Hepatocyte (in vitro differentiated cells): ENCODE data around the gene HNRNPCL1. TPM values are rescaled to one million over a fixed set of nuclear protein-coding genes. Genes with fewer than 3 reads are reported as not detected.
"Not testable (repeated sequence)": the region's sequence is repeated elsewhere in the genome, so short reads cannot be mapped to it uniquely, and the experiment has no call there.

ENCODE experiments used
- DNase-seq: peaks from one replicate; pipeline ENCODE4 v3.0.0-alpha.2; 2016; ENCODE audit warnings: low spot score
- H2AFZ ChIP-seq: fragments of 200-600 bp; sonication (generic); 2 replicates; pipeline ENCODE4 v1.6.0; 2016; ENCODE audit warnings: antibody characterized with exemption, mild to moderate bottlenecking
- H3K27ac ChIP-seq: fragments of 200-600 bp; sonication (generic); 2 replicates; pipeline ENCODE4 v1.5.1; 2016; ENCODE audit warnings: mild to moderate bottlenecking
- H3K27me3 ChIP-seq: fragments of 200-600 bp; sonication (generic); 2 replicates; pipeline ENCODE4 v1.6.1; 2016
- H3K36me3 ChIP-seq: fragments of 200-600 bp; sonication (generic); replicated peaks from 2 replicates; pipeline ENCODE4 v1.5.1; 2016; ENCODE audit warnings: low read depth; ENCODE audit not compliant: insufficient read depth
- H3K4me1 ChIP-seq: fragments of 200-600 bp; sonication (generic); 2 replicates; pipeline ENCODE4 v1.5.1; 2016; ENCODE audit warnings: mild to moderate bottlenecking, moderate library complexity; ENCODE audit not compliant: insufficient read depth
- H3K4me2 ChIP-seq: fragments of 200-600 bp; sonication (generic); 2 replicates; pipeline ENCODE4 v1.6.0; 2016
- H3K4me3 ChIP-seq: fragments of 200-600 bp; sonication (generic); 2 replicates; pipeline ENCODE4 v1.5.1; 2016; ENCODE audit warnings: mild to moderate bottlenecking
- H3K79me2 ChIP-seq: fragments of 200-600 bp; sonication (generic); 2 replicates; pipeline ENCODE4 v1.6.0; 2017; ENCODE audit warnings: mild to moderate bottlenecking
- H3K9me2 ChIP-seq: fragments of 200-600 bp; sonication (generic); replicated peaks from 2 replicates; pipeline ENCODE4 v1.6.0; 2017; ENCODE audit warnings: mild to moderate bottlenecking; ENCODE audit not compliant: insufficient read depth
- H3K9me3 ChIP-seq: fragments of 200-600 bp; sonication (generic); 2 replicates; pipeline ENCODE4 v1.5.1; 2016; ENCODE audit warnings: low read depth, mild to moderate bottlenecking
- H4K20me1 ChIP-seq: fragments of 200-600 bp; sonication (generic); 2 replicates; pipeline ENCODE4 v1.6.0; 2016; ENCODE audit warnings: mild to moderate bottlenecking; ENCODE audit not compliant: insufficient read depth, poor library complexity, severe bottlenecking
- WGBS: methylation state at CpG from one replicate; pipeline ENCODE4 v1.1.6; 2016; ENCODE audit warnings: low lambda C conversion rate; ENCODE audit errors: missing lambda C conversion rate; 5-methylcytosine and 5-hydroxymethylcytosine counted together
- polyA plus RNA-seq: library from polyadenylated mRNA; unstranded; fragments of >200 nt; fragmentation: Nextera tagmentation; extraction: Ambion mirVana; gene quantifications from 2 replicates; pipeline ENCODE4 v1.2.1, GENCODE V29; 2016
- total RNA-seq: library from RNA; depleted of rRNA; stranded (reverse); fragments of >200 nt; gene quantifications from 2 replicates; pipeline ENCODE4 v1.2.3, GENCODE V29; 2014

HNRNPCL1 gene
- total RNA-seq (not detected in 2 replicates), polyA plus RNA-seq (not detected in 2 replicates)

DNA sequence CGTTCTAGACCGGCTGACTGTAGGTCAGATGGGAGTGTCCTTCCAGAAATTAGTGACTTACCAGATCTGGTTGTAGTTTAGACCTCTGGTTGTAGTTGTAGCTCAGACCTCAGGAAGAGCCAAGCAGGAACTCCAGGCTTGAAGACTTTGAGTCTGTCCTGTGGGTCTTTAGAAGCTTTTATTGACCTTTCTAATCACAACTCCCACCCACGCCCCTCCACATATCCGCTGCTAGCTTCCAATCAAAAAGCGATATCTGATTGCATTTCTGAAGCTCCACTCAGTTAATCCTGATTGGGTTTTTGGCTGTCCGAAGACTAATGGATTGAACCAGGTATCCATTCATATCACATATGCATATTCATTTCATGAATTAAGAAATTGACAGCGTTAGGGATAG lies at the start of gene HNRNPCL1:
TSS of gene HNRNPCL1 (minus strand) at position 101 of the 400 bp plus-strand sequence. CDS start 431 bp downstream, outside the sequence.
- not testable (repeated sequence) for H3K4me1 ChIP-seq, H3K27me3 ChIP-seq, H3K27ac ChIP-seq, H3K4me3 ChIP-seq, H3K36me3 ChIP-seq, H3K79me2 ChIP-seq, H3K4me2 ChIP-seq, DNase-seq, H3K9me3 ChIP-seq, H4K20me1 ChIP-seq, H3K9me2 ChIP-seq, H2AFZ ChIP-seq
- 75% methylated on average over 7 of the region's 7 CpGs for WGBS

DNA sequence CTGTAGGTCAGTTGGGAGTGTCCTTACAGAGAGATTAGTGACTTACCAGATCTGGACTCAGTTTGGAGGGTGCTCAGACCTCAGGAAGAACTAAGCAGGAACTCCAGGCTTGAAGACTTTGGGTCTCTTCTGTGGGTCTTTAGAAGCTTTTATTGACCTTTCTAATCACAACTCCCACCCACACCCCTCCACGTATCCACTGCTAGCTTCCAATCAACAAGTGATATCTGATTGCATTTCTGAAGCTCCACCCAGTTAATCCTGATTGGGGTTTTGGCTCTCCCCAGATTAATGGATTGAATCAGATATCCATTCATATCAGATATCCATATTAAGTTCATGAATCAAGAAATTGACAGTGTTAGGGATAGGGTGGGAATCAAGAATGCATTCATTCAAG lies 49.6 kb upstream of the HNRNPCL1 start, which contains the start of gene PRAMEF10:
TSS of gene PRAMEF10 (minus strand) at position 101 of the 400 bp plus-strand sequence. CDS start 2,423 bp downstream, outside the sequence.
- WGBS, result 33% methylated on average over 1 of the region's 1 CpG
- H3K27me3 ChIP-seq, H3K4me1 ChIP-seq, H3K4me2 ChIP-seq, H3K27ac ChIP-seq, H3K9me2 ChIP-seq, H3K79me2 ChIP-seq, DNase-seq, H3K36me3 ChIP-seq, H4K20me1 ChIP-seq, H2AFZ ChIP-seq, H3K4me3 ChIP-seq, H3K9me3 ChIP-seq: not testable (repeated sequence)

DNA sequence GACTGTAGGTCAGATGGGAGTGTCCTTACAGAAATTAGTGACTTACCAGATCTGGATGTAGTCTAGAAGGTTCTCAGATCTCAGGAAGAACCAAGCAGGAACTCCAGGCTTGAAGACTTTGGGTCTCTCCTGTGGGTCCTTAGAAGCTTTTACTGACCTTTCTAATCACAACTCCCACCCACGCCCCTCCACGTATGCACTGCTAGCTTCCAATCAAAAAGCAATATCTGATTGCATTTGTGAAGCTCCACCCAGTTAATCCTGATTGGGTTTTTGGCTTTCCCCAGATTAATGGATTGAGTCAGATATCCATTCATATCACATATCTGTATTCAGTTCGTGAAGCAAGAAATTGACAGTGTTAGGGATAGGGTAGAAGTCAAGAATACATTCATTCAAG lies 37.6 kb upstream of the HNRNPCL1 start, which contains the start of gene PRAMEF4:
TSS of gene PRAMEF4 (minus strand) at position 101 of the 400 bp plus-strand sequence. CDS start 2,807 bp downstream, outside the sequence.
- not testable (repeated sequence) for H3K4me2 ChIP-seq, H3K27ac ChIP-seq, H3K9me3 ChIP-seq, H3K4me1 ChIP-seq, H3K9me2 ChIP-seq, DNase-seq, H3K4me3 ChIP-seq, H2AFZ ChIP-seq, H3K79me2 ChIP-seq, H4K20me1 ChIP-seq, H3K36me3 ChIP-seq, H3K27me3 ChIP-seq
- 50% methylated on average over 3 of the region's 3 CpGs for WGBS

DNA sequence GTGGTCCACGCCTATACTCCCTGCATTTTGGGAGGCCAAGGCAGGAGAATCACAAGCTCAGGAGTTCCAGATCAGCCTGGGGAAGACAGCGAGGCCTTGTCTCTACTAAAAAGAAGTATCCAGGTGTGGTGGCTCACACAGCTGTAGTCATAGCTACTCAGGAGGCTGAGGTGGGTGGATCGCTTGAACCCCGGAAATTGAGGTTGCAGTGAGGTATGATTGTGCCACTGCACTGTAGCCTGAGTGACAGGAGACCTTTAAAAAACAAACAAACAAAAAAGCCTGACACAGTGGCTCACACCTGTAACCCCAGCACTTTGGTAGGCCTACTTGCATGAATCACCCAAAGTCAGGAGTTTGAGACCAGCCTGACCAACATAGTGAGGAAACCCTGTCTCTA lies 29.9 kb upstream of the HNRNPCL1 start:
- H3K4me1 ChIP-seq, H4K20me1 ChIP-seq, H3K27ac ChIP-seq, H3K79me2 ChIP-seq, H3K9me2 ChIP-seq, H3K4me3 ChIP-seq, DNase-seq, H3K9me3 ChIP-seq, H3K27me3 ChIP-seq, H3K36me3 ChIP-seq, H2AFZ ChIP-seq, H3K4me2 ChIP-seq: not testable (repeated sequence)
- 61% methylated on average over 4 of the region's 4 CpGs for WGBS

DNA sequence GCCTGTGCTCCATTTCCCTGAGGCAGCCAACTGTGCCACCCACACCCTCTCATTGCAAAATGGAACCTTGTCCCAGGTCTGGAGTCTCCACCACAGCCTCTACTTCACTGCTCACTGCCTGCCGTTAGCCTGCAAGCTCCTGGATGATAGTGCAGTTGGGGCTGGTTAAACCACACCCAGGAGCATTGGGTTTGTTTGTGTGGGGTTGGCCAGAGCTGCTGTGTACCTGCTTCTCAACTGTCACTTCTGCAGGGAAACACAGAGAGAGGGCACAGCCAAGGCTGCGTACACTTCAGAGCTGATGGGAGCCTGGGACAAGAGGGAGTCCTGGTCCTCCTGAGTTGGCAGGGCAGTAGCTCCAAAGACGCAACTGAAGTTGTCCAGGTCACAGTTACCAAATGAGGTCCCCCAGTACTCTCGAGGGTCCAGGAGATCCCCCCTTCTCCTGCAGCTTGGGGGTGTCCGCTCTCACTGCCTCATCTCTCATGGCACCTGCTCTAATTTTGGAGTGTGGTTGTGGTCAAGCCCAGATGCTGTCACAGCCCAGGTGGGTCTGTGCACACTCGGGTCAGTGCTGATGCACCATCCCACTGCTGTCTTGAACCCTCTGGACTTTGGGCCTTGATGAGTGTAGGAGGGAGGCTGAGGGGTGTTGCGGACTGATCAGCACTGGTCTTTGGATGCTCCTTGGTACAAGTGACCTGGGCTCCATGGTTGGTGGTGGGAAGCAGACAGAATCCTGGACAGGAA lies 14.8 kb upstream of the HNRNPCL1 start:
- not testable (repeated sequence) for H3K9me3 ChIP-seq, H2AFZ ChIP-seq, H3K27ac ChIP-seq, DNase-seq, H3K9me2 ChIP-seq, H3K27me3 ChIP-seq, H4K20me1 ChIP-seq, H3K4me2 ChIP-seq, H3K36me3 ChIP-seq, H3K4me1 ChIP-seq, H3K79me2 ChIP-seq, H3K4me3 ChIP-seq
- WGBS, result 86% methylated on average over 3 of the region's 7 CpGs

DNA sequence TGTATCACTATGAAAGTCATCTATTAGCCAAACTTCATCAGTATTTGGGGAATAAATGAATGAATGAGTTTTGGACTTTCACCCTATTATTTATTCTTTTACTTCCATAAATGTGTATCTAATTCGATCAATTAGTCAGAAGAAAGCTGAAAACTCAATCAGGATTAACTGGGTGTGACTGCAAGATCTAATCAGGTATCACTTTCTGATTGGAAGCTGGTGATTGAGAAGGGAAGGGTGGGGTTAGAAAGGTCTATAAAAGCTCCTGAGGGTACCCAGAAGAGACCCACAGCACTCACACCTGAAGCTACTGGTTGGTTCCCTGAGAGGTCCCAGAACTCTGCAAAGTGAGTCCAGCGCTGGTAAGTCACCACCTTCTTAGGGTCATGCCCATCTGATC lies 8.3 kb upstream of the HNRNPCL1 start, which contains the start of gene PRAMEF2:
TSS of gene PRAMEF2 (plus strand) at position 301 of the 400 bp plus-strand sequence. CDS start 1,924 bp downstream, outside the sequence.
- DNase-seq, H2AFZ ChIP-seq, H3K9me2 ChIP-seq, H3K27ac ChIP-seq, H4K20me1 ChIP-seq, H3K4me1 ChIP-seq, H3K79me2 ChIP-seq, H3K36me3 ChIP-seq, H3K27me3 ChIP-seq, H3K4me3 ChIP-seq, H3K9me3 ChIP-seq, H3K4me2 ChIP-seq: not testable (repeated sequence)
- 36% methylated on average over 2 of the region's 2 CpGs for WGBS
